Smooth muscle cell (in vitro differentiated cells): ENCODE results near the gene FOXG1. TPM values are rescaled to one million over a fixed set of nuclear protein-coding genes. Genes with fewer than 3 reads are reported as not detected.

Experiments
- DNase-seq: peaks from one replicate; lab custom pipeline; 2025; ENCODE audit not compliant: unreplicated experiment; lab: John Stamatoyannopoulos, UW
- H2AFZ ChIP-seq: fragments of 200-600 bp; sonication (generic); 2 replicates; pipeline ENCODE4 v1.6.0; 2016; ENCODE audit warnings: antibody characterized with exemption, low read depth, mild to moderate bottlenecking
- H3F3A ChIP-seq: fragments of 200-600 bp; sonication (generic); 2 replicates; pipeline ENCODE4 v1.6.0; 2017; ENCODE audit warnings: antibody characterized with exemption, low read depth
- H3K27ac ChIP-seq: fragments of 200-600 bp; sonication (generic); 2 replicates; pipeline ENCODE4 v1.5.1; 2016; ENCODE audit warnings: low read depth, mild to moderate bottlenecking
- H3K27me3 ChIP-seq: fragments of 200-600 bp; sonication (generic); 2 replicates; pipeline ENCODE4 v1.6.1; 2016; ENCODE audit warnings: low read depth, mild to moderate bottlenecking
- H3K36me3 ChIP-seq: fragments of 200-600 bp; sonication (generic); 2 replicates; pipeline ENCODE4 v1.5.1; 2016; ENCODE audit warnings: low read depth
- H3K4me1 ChIP-seq: fragments of 200-600 bp; sonication (generic); 2 replicates; pipeline ENCODE4 v1.5.1; 2016; ENCODE audit warnings: low read depth
- H3K4me2 ChIP-seq: fragments of 200-600 bp; sonication (generic); 2 replicates; pipeline ENCODE4 v1.6.0; 2016; ENCODE audit warnings: mild to moderate bottlenecking
- H3K4me3 ChIP-seq: fragments of 200-600 bp; sonication (generic); 2 replicates; pipeline ENCODE4 v1.5.1; 2016; ENCODE audit warnings: mild to moderate bottlenecking
- H3K79me2 ChIP-seq: fragments of 200-600 bp; sonication (generic); 2 replicates; pipeline ENCODE4 v1.6.0; 2016; ENCODE audit warnings: low read depth, mild to moderate bottlenecking
- H3K9ac ChIP-seq: fragments of 200-600 bp; sonication (generic); 2 replicates; pipeline ENCODE4 v1.6.0; 2016; ENCODE audit warnings: low read depth
- H3K9me3 ChIP-seq: fragments of 200-600 bp; sonication (generic); replicated peaks from 2 replicates; pipeline ENCODE4 v1.5.1; 2016; ENCODE audit warnings: low read depth
- H4K20me1 ChIP-seq: fragments of 200-600 bp; sonication (generic); 2 replicates; pipeline ENCODE4 v1.6.0; 2016; ENCODE audit warnings: low read depth
- CTCF ChIP-seq: fragments of 200-600 bp; sonication (generic); IDR thresholded peaks from 2 replicates; pipeline ENCODE4 v1.5.1; 2017; ENCODE audit warnings: borderline replicate concordance, mild to moderate bottlenecking, antibody characterized with exemption; ENCODE audit not compliant: insufficient read depth, poor library complexity, severe bottlenecking
- WGBS: methylation state at CpG from one replicate; pipeline ENCODE4 v1.1.7; 2016; ENCODE audit warnings: low lambda C conversion rate; 5-methylcytosine and 5-hydroxymethylcytosine counted together
- polyA plus RNA-seq: library from polyadenylated mRNA; unstranded; fragments of >200 nt; fragmentation: Nextera tagmentation; extraction: Ambion mirVana; gene quantifications from 2 replicates; pipeline ENCODE4 v1.2.1, GENCODE V29; 2016
- total RNA-seq: library from RNA; depleted of rRNA; stranded (reverse); fragments of >200 nt; gene quantifications from 2 replicates; pipeline ENCODE4 v1.2.3, GENCODE V29; 2014

The FOXG1 gene
- total and polyA plus RNA-seq, 2 experiments from 2014 or later = not detected

- no peaks in the 10 kb centered on the region for H3F3A ChIP-seq
- H3K4me3 ChIP-seq = peak overlapping the region; percentile 51
- H4K20me1 ChIP-seq = no peaks in the 10 kb centered on the region
- H3K4me2 ChIP-seq = peak overlapping the region; percentile 93
- no peak overlapping the region for H2AFZ ChIP-seq
- H3K27ac ChIP-seq = no peak overlapping the region
- H3K4me1 ChIP-seq = peaks cover 8% of the 10 kb centered on the region
- no peak for TF ChIP-seq CTCF
- no peak overlapping the region for H3K9ac ChIP-seq
- H3K9me3 ChIP-seq = no peaks in the 10 kb centered on the region
- H3K79me2 ChIP-seq = no peaks in the 10 kb centered on the region
- peaks cover 99% of the 10 kb centered on the region for H3K27me3 ChIP-seq
- WGBS = 12% methylated on average over 16 of the region's 16 CpGs
- no peaks in the 10 kb centered on the region for H3K36me3 ChIP-seq
- no peak for DNase-seq
These were observed 17.8 kb downstream of the FOXG1 start for GRCh38 chr14:28784096-28785048.

- 2% methylated on average over 62 of the region's 62 CpGs for WGBS
- Histone ChIP-seq H3K27me3 (peaks cover 98% of the 10 kb centered on the region), H3K36me3 (no peaks in the 10 kb centered on the region), H4K20me1 (no peaks in the 10 kb centered on the region), H2AFZ (peak overlapping the region; percentile 95), H3K27ac (no peak overlapping the region), H3K9me3 (no peaks in the 10 kb centered on the region), H3K4me1 (peaks cover 8% of the 10 kb centered on the region), H3K4me3 (peak overlapping the region; percentile 51), H3K4me2 (peak overlapping the region; percentile 93), H3K79me2 (no peaks in the 10 kb centered on the region), H3F3A (no peaks in the 10 kb centered on the region), H3K9ac (no peak overlapping the region)
- TF ChIP-seq CTCF = no peak
- no peak for DNase-seq
These were observed 18.7 kb downstream of the FOXG1 start for GRCh38 chr14:28785096-28785952.

GRCh38 chr14:28807518-28807917 is 40.9 kb downstream of the FOXG1 start:
- TF ChIP-seq CTCF = no peak
- Histone ChIP-seq H3K4me1 (no peaks in the 10 kb centered on the region), H3K9ac (no peak overlapping the region), H3K27ac (no peak overlapping the region), H3K36me3 (no peaks in the 10 kb centered on the region), H3F3A (no peaks in the 10 kb centered on the region), H2AFZ (no peak overlapping the region), H3K4me2 (no peak overlapping the region), H3K27me3 (peaks cover 4% of the 10 kb centered on the region), H3K4me3 (no peak overlapping the region), H3K9me3 (no peaks in the 10 kb centered on the region), H4K20me1 (no peaks in the 10 kb centered on the region), H3K79me2 (no peaks in the 10 kb centered on the region)
- DNase-seq = no peak
- WGBS = 96% methylated on average over 1 of the region's 1 CpG
